Neutrophil (primary cell): ENCODE data around the gene ITLN1.
"Not testable (repeated sequence)": the region's sequence is repeated elsewhere in the genome, so short reads cannot be mapped to it uniquely, and the experiment has no call there.

Experiments
- H3K27ac ChIP-seq: fragments of 200-600 bp; sonication (generic); 2 replicates; pipeline ENCODE4 v1.5.1; 2016; ENCODE audit warnings: mild to moderate bottlenecking, moderate library complexity
- H3K27me3 ChIP-seq: fragments of 200-600 bp; sonication (generic); 2 replicates; pipeline ENCODE4 v1.6.0; 2016; ENCODE audit warnings: mild to moderate bottlenecking
- H3K36me3 ChIP-seq: fragments of 200-600 bp; sonication (generic); 2 replicates; pipeline ENCODE4 v1.5.1; 2017
- H3K4me1 ChIP-seq, 2 experiments: fragments of 200-600 bp in 1 of 2; sonication (generic) in 1 of 2; 1 replicate in 1 of 2; 2 replicates in 1 of 2; pipeline versions ENCODE4 v1.5.1 to v1.6.1; 2013 to 2016; ENCODE audit warnings: low read depth in 1 of 2, low read length in 1 of 2, mild to moderate bottlenecking in 1 of 2, moderate library complexity in 1 of 2; ENCODE audit not compliant: control insufficient read depth in 1 of 2, insufficient read depth in 1 of 2
- H3K4me3 ChIP-seq, 2 experiments: fragments of 200-600 bp in 1 of 2; sonication (generic) in 1 of 2; 1 replicate in 1 of 2; 2 replicates in 1 of 2; pipeline ENCODE4 v1.5.1; 2013 to 2016; ENCODE audit warnings: low read depth in 1 of 2, low read length in 1 of 2, mild to moderate bottlenecking in 1 of 2, moderate library complexity in 1 of 2
- H3K9me3 ChIP-seq: fragments of 200-600 bp; sonication (generic); 2 replicates; pipeline ENCODE4 v1.5.1; 2016
- CTCF ChIP-seq: fragments of 200-600 bp; sonication (generic); IDR thresholded peaks from 2 replicates; pipeline ENCODE4 v1.5.1; 2016; ENCODE audit warnings: antibody characterized with exemption

The ITLN1 gene

DNA sequence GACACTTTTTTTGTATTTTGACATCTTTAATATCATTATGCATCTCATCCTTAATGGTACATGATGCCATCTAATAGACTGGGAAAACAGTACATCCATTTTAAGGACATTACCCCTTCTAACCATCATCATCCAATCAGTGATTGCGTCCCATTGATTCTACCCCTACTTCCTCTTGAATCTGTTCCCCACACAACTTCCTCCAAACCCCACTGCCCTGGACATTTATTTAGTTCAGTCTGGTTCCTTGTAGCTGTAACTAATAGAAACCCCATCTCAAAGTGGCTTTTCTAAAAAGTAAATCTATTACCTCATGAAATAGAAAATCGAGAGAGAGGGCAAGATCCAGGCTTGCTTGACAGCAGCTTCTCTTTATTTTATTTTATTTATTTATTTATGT is 2.1 kb upstream of the ITLN1 start:
- Histone ChIP-seq H3K4me1 (peaks cover 27 to 28% of the 10 kb centered on the region in 2 experiments), H3K27ac (no peak overlapping the region), H3K27me3 (no peaks in the 10 kb centered on the region), H3K36me3 (no peaks in the 10 kb centered on the region), H3K4me3 (no peak overlapping the region), H3K9me3 (no peaks in the 10 kb centered on the region)
- no peak for TF ChIP-seq CTCF

DNA sequence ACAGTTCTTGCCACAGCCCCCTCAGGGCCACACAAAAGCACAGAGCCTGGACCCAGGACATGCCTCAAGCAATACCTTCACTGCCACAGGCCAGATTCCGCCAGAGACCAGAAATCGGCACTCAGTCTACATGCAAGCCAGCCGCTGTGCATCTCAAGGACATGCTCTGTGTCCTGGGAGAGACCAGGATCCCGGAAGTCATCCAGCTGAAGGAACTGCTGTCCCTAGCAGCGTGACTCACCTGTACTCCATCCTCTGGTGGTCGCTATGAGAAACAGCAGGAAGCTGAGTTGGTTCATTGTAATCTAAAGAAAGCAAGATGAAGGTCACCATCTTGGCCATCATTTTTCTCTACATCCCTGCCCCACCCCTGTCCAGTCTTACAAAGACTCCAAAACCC is 401 bp downstream of the ITLN1 start:
- H3K9me3 ChIP-seq: no peaks in the 10 kb centered on the region

GRCh38 chr1:160883581-160884513 is 1.1 kb downstream of the ITLN1 start:
- peaks cover 27 to 28% of the 10 kb centered on the region in 2 experiments for H3K4me1 ChIP-seq
- H3K27me3 ChIP-seq: no peaks in the 10 kb centered on the region
- H3K9me3 ChIP-seq: no peaks in the 10 kb centered on the region
- no peak for TF ChIP-seq CTCF
- no peaks in the 10 kb centered on the region for H3K36me3 ChIP-seq
- H3K27ac ChIP-seq: peak overlapping the region; percentile 14
- no peak overlapping the region for H3K4me3 ChIP-seq

More for the DNA sequence above, 401 bp downstream of the ITLN1 start:
- Histone ChIP-seq H3K4me1 (peaks cover 27 to 28% of the 10 kb centered on the region in 2 experiments), H3K36me3 (no peaks in the 10 kb centered on the region), H3K27ac (peak overlapping the region; percentile 14), H3K4me3 (no peak overlapping the region), H3K27me3 (no peaks in the 10 kb centered on the region)
- no peak for TF ChIP-seq CTCF

DNA sequence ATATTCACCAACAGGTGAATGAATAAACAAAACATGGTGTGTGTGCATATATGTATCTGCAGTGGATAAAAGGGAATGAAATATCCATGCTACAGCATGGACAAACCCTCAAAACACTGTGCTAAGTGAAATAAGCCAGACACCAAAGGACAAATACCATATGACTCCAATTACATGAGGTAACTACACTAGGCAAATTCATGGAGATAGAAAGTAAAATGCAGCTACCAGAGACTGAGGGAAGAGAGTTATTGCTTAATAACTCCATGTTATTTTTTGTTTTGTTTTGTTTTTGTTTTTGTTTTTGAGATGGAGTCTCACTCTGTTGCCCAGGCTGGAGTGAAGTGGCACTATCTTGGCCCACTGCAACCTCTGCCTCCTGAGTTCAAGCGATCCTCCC is 2.4 kb downstream of the ITLN1 start:
- Histone ChIP-seq H3K36me3 (no peaks in the 10 kb centered on the region), H3K4me3 (no peak overlapping the region), H3K9me3 (no peaks in the 10 kb centered on the region), H3K27ac (no peak overlapping the region), H3K4me1 (peaks cover 27 to 28% of the 10 kb centered on the region in 2 experiments), H3K27me3 (no peaks in the 10 kb centered on the region)
- no peak for TF ChIP-seq CTCF

GRCh38 chr1:160881264-160881663 is 3.7 kb downstream of the ITLN1 start:
- not testable (repeated sequence) for H3K27me3 ChIP-seq, H3K27ac ChIP-seq, H3K9me3 ChIP-seq, H3K4me3 ChIP-seq, H3K36me3 ChIP-seq
- H3K4me1 ChIP-seq: peaks cover 30 to 31% of the 10 kb centered on the region in 2 experiments

DNA sequence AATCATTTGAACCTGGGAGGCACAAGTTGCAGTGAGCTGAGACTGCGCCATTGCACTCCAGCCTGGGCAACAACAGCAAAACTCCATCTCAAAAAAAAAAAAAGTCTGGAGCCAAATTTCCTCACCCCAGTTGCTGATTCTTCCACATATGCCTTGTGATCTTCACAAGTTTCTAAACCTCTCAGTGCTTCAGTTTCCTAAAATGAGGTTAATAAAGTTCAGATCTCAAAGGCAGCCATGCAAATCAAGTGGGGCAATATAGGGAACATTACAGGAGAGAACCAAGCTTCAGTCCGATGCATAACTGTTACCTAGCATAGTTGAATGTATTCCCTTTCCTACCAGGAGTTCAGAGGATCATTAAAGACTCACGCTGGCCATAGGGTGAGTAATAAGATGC is 4.8 kb downstream of the ITLN1 start:
- Histone ChIP-seq H3K27me3 (no peaks in the 10 kb centered on the region), H3K4me1 (peaks cover 41% of the 10 kb centered on the region in 2 experiments), H3K9me3 (no peaks in the 10 kb centered on the region), H3K27ac (no peak overlapping the region), H3K36me3 (no peaks in the 10 kb centered on the region), H3K4me3 (no peak overlapping the region)
- no peak for TF ChIP-seq CTCF
